ENCODE measurements around the gene SNRNP70.

GRCh38 chr19:49118565-49119410, 33.5 kb downstream of the SNRNP70 start, which contains the start of gene C19orf73:
- peak in 3 of 4 donors; percentile 21 to 62 (median 41) for TF ChIP-seq POLR2A (IDR thresholded peaks at IDR 0.05)
- TF ChIP-seq CTCF (IDR thresholded peaks at IDR 0.05) = peak in 4 of 6 experiments; percentile 12 to 49 (median 40)
